Measurements from ENCODE around the gene WIPI1. TPM values are rescaled to one million over a fixed set of nuclear protein-coding genes. Genes with fewer than 3 reads are reported as not detected.

Gene WIPI1
- total and polyA plus RNA-seq, 2 donors from 2014 or later, result 40.9 to 41.2 TPM

- TF ChIP-seq CTCF (IDR thresholded peaks at IDR 0.05; ENCODE audit: borderline replicate concordance, extremely low read depth, insufficient read depth), result peak; percentile 74
- H3K4me1 ChIP-seq (ENCODE audit: control insufficient read depth in 2 of 3, insufficient read depth in 2 of 3, low read depth in 1 of 3, low read length in 3 of 3), result peaks cover 0 to 11% (median 8%) of the 10 kb centered on the region in 3 donors
- H3K36me3 ChIP-seq (ENCODE audit: control insufficient read depth in 2 of 3, insufficient read depth in 3 of 3, low read length in 3 of 3), result no peaks in the 10 kb centered on the region
- no peaks in the 10 kb centered on the region for H3K27me3 ChIP-seq (ENCODE audit: control insufficient read depth, insufficient read depth, low read length)
- H3K9ac ChIP-seq (ENCODE audit: low read length in 3 of 3), result peak overlapping the region in 2 of 3 donors; percentile 1 to 41
- FAIRE-seq (peak; percentile 74), DNase-seq (peak in 4 of 5 donors; percentile 83 to 96 (median 90))
- H3K9me3 ChIP-seq (ENCODE audit: control insufficient read depth in 2 of 3, insufficient read depth in 1 of 3, low read length in 3 of 3), result no peaks in the 10 kb centered on the region
- H3K27ac ChIP-seq (ENCODE audit: low read depth in 2 of 2, low read length in 2 of 2), result peak overlapping the region; percentile 2 to 26
- H3K4me3 ChIP-seq (ENCODE audit: low read length in 3 of 3), result no peak overlapping the region
- intact Hi-C loops (cut with DNase I), result no loop called here
Measured at GRCh38 chr17:68462381-68463210, 5.3 kb upstream of the WIPI1 start.

GRCh38 chr17:68461589-68461988, 4.3 kb upstream of the WIPI1 start:
- FAIRE-seq, result no peak
- H3K36me3 ChIP-seq (ENCODE audit: control insufficient read depth in 2 of 3, insufficient read depth in 3 of 3, low read length in 3 of 3), result no peaks in the 10 kb centered on the region
- H3K9ac ChIP-seq (ENCODE audit: low read length in 3 of 3), result no peak overlapping the region
- no peak overlapping the region for H3K27ac ChIP-seq (ENCODE audit: low read depth in 2 of 2, low read length in 2 of 2)
- H3K4me3 ChIP-seq (ENCODE audit: low read length in 3 of 3), result no peak overlapping the region
- H3K4me1 ChIP-seq (ENCODE audit: control insufficient read depth in 2 of 3, insufficient read depth in 2 of 3, low read depth in 1 of 3, low read length in 3 of 3), result peaks cover 0 to 11% (median 8%) of the 10 kb centered on the region in 3 donors
- DNase-seq, result no peak
- H3K9me3 ChIP-seq (ENCODE audit: control insufficient read depth in 2 of 3, insufficient read depth in 1 of 3, low read length in 3 of 3), result no peaks in the 10 kb centered on the region
- H3K27me3 ChIP-seq (ENCODE audit: control insufficient read depth, insufficient read depth, low read length), result no peaks in the 10 kb centered on the region
- intact Hi-C loops (cut with DNase I), result no loop called here
- no peak for TF ChIP-seq CTCF (IDR thresholded peaks at IDR 0.05; ENCODE audit: borderline replicate concordance, extremely low read depth, insufficient read depth)

GRCh38 chr17:68461122-68461539, 3.8 kb upstream of the WIPI1 start:
- no peak overlapping the region for H3K9ac ChIP-seq (ENCODE audit: low read length in 3 of 3)
- H3K27ac ChIP-seq (ENCODE audit: low read depth in 2 of 2, low read length in 2 of 2), result no peak overlapping the region
- no peaks in the 10 kb centered on the region for H3K36me3 ChIP-seq (ENCODE audit: control insufficient read depth in 2 of 3, insufficient read depth in 3 of 3, low read length in 3 of 3)
- no peak for TF ChIP-seq CTCF (IDR thresholded peaks at IDR 0.05; ENCODE audit: borderline replicate concordance, extremely low read depth, insufficient read depth)
- H3K4me1 ChIP-seq (ENCODE audit: control insufficient read depth in 2 of 3, insufficient read depth in 2 of 3, low read depth in 1 of 3, low read length in 3 of 3), result peaks cover 0 to 12% (median 10%) of the 10 kb centered on the region in 3 donors
- no peaks in the 10 kb centered on the region for H3K9me3 ChIP-seq (ENCODE audit: control insufficient read depth in 2 of 3, insufficient read depth in 1 of 3, low read length in 3 of 3)
- H3K27me3 ChIP-seq (ENCODE audit: control insufficient read depth, insufficient read depth, low read length), result no peaks in the 10 kb centered on the region
- H3K4me3 ChIP-seq (ENCODE audit: low read length in 3 of 3), result no peak overlapping the region
- intact Hi-C loops (cut with DNase I), result no loop called here
- FAIRE-seq, result no peak
- no peak for DNase-seq

Data from kidney (tissue), 14 donors.